Measurements from ENCODE around the gene TCF15.

DNA sequence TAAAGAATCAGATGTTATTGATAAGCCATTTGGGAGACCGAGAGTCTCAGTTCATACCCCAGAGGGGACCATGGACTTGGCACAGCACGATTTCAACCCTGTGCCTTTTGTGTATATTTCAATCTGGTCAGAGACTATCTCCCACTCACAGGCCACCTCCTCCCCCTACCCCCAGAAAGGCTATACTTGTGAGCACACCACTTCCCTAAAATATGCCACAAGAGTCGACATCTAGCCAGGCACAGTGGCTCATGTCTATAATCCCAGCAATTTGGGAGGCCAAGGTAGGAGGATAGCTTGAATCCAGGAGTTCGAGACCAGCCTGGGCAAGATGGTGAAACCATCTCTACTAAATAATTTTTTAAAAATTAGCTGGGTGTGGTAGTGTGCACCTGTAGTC, 13.6 kb upstream of the TCF15 start:
- TF ChIP-seq POLR2AphosphoS5 (IDR thresholded peaks at IDR 0.05) (no peak), POLR2A (IDR thresholded peaks at IDR 0.05) (no peak)
- TF ChIP-seq, protein P1, sequence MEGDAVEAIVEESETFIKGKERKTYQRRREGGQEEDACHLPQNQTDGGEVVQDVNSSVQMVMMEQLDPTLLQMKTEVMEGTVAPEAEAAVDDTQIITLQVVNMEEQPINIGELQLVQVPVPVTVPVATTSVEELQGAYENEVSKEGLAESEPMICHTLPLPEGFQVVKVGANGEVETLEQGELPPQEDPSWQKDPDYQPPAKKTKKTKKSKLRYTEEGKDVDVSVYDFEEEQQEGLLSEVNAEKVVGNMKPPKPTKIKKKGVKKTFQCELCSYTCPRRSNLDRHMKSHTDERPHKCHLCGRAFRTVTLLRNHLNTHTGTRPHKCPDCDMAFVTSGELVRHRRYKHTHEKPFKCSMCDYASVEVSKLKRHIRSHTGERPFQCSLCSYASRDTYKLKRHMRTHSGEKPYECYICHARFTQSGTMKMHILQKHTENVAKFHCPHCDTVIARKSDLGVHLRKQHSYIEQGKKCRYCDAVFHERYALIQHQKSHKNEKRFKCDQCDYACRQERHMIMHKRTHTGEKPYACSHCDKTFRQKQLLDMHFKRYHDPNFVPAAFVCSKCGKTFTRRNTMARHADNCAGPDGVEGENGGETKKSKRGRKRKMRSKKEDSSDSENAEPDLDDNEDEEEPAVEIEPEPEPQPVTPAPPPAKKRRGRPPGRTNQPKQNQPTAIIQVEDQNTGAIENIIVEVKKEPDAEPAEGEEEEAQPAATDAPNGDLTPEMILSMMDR (IDR thresholded peaks at IDR 0.05 in 8 of 11, conservative IDR thresholded peaks at IDR 0.05 in 3 of 11): no peak
